GDM1 (cell line): Measurements from ENCODE around the gene ZNF287.
"Not testable (repeated sequence)": the region's sequence is repeated elsewhere in the genome, so short reads cannot be mapped to it uniquely, and the experiment has no call there.

ENCODE experiments used
- DNase-seq: peaks from one replicate; lab custom pipeline; 2025; lab: John Stamatoyannopoulos, UW

The ZNF287 gene

GRCh38 chr17:16568541-16569357 is at the start of gene ZNF287:
Gene ZNF287, minus strand, starts transcription at chr17:16569204. Its CDS starts 1,473 bp downstream, at chr17:16567731.
- peak; percentile 60 for DNase-seq

GRCh38 chr17:16617481-16618060 is 48.6 kb upstream of the ZNF287 start:
- no peak for DNase-seq

GRCh38 chr17:16599537-16599936 is 30.5 kb upstream of the ZNF287 start:
- DNase-seq = no peak

- no peak for DNase-seq
Observed at GRCh38 chr17:16593356-16594102, 24.5 kb upstream of the ZNF287 start.

- DNase-seq = peak; percentile 75
Observed at GRCh38 chr17:16589097-16589969, 20.3 kb upstream of the ZNF287 start.

- no peak for DNase-seq
Observed at GRCh38 chr17:16585796-16586195, 16.8 kb upstream of the ZNF287 start.

- DNase-seq = peak; percentile 59
Observed at GRCh38 chr17:16584273-16584995, 15.4 kb upstream of the ZNF287 start.

GRCh38 chr17:16583781-16584180 is 14.8 kb upstream of the ZNF287 start:
- no peak for DNase-seq

GRCh38 chr17:16573466-16573865 is 4.5 kb upstream of the ZNF287 start:
- DNase-seq = no peak

GRCh38 chr17:16569358-16569712 is 331 bp upstream of the ZNF287 start:
- no peak for DNase-seq

- no peak for DNase-seq
Observed at GRCh38 chr17:16552637-16553045, 16.4 kb downstream of the ZNF287 start.

- no peak for DNase-seq
Observed at GRCh38 chr17:16551878-16552636, 16.9 kb downstream of the ZNF287 start.

- DNase-seq = no peak
Observed at GRCh38 chr17:16537130-16537458, 31.9 kb downstream of the ZNF287 start.

- no peak for DNase-seq
Observed at GRCh38 chr17:16534236-16534635, 34.8 kb downstream of the ZNF287 start.

GRCh38 chr17:16529906-16530305 is 39.1 kb downstream of the ZNF287 start:
- no peak for DNase-seq

GRCh38 chr17:16527298-16527697 is 41.7 kb downstream of the ZNF287 start:
- no peak for DNase-seq

- DNase-seq = not testable (repeated sequence)
Observed at GRCh38 chr17:16525556-16525955, 43.4 kb downstream of the ZNF287 start.

GRCh38 chr17:16521070-16521727 is 47.8 kb downstream of the ZNF287 start:
- peak; percentile 78 for DNase-seq

GRCh38 chr17:16519021-16519420 is 50.0 kb downstream of the ZNF287 start:
- DNase-seq = no peak

- DNase-seq = no peak
Observed at GRCh38 chr17:16517477-16517876, 51.5 kb downstream of the ZNF287 start.
